Inflammatory macrophage (primary cell): Measurements from ENCODE around the gene HLCS.
"Not testable (repeated sequence)": the region's sequence is repeated elsewhere in the genome, so short reads cannot be mapped to it uniquely, and the experiment has no call there.

ENCODE experiments used
- DNase-seq, 2 donors: peaks; one replicate each; pipeline ENCODE4 v3.0.0-alpha.2; 2020 to 2022

Gene HLCS

DNA sequence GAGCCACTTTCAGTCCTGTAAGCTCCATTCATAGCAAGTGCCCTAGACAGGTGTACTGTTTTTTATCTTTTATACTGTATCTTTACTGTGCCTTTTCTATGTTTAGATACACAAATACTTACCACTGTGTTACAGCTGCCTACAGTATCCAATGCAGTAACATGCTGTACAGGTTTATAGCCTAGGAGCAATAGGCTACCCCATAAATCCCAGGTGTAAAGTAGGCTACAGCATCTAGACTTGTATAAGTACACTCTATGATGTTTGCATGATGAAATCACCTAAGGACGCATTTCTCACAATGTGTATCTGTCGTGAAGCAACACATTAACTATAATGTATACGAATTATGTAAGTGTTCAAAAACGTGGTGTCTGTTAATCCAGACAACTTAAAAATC, 10.7 kb downstream of the HLCS start:
- DNase-seq: no peak

DNA sequence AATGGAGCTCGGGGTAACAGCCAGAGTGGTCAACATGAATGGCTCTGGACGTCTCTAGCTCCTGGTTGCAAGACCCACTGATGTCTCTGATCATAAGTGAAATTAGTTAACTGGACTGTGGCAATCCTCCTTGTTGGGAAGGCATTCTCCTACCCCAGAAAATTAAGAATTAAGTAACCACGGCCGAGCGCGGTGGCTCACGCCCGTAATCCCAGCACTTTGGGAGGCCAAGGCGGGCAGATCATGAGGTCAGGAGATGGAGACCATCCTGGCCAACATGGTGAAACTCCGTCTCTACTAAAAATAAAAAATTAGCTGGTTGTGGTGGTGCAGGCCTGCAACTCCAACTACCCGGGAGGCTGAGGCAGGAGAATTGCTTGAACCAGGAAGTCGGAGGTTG, 14.1 kb downstream of the HLCS start:
- DNase-seq: not testable (repeated sequence)

DNA sequence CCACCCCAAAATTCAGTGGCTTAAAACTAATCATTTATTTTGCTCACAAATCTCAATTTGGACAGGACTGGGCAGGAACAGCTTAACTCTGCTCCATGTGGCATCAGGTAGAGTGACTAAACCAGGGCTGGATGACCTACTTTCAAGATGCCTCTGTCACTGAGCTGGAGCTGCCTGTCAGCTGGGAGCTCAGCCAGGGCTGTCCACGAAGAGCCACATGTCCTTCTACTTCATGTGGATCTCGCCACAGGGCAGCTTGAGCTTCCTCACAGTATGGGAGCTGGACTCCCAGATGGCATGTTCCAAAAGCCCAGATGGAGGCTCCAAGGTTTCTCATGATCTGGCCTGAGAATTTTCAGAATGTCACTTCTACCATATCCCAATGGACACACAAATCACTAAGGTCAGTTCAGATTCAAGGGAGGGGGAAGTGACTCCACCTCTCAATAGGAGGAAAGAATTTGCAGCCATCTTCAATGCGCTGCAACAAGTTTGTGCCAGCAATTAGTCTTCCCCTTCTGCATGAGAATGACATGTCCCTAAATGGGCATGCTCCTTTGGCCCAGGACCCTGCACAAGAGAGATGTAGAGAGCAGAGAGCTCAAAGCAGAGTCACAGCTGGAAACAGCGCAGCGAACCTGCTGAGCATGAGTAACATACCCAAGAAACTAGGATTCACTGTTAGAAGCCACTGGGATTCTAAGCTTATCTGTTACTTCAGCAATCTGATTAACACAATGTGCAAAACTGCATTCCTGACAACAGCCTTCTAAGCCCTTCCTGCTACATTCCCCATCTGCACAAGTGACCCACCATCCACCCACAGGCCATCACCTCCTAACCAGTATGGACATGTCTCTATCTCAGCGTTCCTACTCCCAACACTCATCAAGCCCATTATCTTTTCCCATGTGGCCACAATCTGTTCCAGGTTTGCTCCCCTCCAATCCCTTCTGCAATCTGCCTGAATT, 17.0 kb downstream of the HLCS start:
- DNase-seq: no peak

DNA sequence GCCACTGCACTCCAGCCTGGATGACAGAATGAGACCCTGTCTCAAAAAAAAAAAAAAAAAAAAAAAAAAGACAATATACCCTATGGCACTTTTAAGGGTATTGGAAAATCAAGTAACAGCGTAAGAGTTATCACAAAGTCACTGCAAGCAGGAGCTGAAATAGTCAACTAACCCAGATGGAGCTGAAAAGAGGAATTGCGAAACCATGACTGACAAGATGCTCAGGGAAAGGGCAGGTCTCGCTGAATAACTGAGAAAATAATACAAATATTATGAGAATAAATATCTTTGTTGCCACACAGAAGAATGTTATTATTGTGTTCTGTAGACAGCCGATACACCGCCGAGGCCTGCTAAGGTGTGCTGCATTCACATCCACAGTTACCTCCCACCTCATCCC, 17.8 kb downstream of the HLCS start:
- DNase-seq: no peak

DNA sequence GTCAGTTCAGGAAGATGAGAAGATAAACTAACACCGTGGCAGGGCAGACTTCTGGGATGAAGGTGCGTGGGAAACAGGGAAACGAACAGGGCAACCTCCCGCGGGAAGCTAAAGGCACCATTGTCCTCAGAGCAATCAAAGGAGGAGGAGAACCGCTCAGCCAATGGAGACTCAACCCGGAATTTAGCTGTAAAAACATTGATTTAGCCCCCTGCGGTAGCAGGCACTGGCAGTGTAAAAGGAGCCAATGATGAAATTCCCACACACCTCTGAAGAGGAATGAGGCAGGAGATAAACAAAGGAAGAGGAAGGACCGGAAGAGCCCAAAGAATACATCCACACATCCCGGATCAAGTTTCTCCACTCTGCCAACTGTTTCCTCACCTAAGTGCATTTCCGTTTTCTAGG, 19.5 kb downstream of the HLCS start:
- DNase-seq: no peak

DNA sequence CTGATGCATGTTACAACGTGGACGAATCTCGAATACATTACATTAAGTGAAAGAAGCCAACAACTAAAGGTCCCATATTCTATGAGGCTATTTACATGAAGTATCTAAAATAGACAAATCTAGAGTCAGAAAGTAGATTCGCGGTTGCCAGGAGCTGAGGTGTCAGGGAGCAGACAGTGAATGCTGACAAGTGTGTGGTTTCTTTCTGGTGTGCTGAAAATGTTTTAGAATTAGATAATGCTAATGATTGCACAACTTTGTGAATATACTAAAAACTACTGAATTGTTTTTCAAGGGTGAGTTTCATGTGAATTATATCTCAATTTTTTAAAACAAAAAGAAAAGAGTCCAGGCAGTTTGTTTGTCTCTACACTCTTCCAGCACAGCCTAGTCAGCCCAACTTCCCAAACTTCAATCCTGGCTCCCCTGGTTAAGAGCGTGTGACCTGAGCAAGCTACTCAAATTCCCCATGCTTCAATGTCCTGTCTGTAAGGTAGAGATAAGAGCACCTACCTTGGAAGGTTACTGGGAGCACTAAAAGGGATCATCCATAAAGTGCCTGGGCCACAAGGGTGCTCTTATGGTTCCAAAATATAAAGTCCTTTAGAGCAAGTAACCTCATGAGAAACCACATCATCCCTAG, 20.9 kb downstream of the HLCS start:
- DNase-seq: no peak

DNA sequence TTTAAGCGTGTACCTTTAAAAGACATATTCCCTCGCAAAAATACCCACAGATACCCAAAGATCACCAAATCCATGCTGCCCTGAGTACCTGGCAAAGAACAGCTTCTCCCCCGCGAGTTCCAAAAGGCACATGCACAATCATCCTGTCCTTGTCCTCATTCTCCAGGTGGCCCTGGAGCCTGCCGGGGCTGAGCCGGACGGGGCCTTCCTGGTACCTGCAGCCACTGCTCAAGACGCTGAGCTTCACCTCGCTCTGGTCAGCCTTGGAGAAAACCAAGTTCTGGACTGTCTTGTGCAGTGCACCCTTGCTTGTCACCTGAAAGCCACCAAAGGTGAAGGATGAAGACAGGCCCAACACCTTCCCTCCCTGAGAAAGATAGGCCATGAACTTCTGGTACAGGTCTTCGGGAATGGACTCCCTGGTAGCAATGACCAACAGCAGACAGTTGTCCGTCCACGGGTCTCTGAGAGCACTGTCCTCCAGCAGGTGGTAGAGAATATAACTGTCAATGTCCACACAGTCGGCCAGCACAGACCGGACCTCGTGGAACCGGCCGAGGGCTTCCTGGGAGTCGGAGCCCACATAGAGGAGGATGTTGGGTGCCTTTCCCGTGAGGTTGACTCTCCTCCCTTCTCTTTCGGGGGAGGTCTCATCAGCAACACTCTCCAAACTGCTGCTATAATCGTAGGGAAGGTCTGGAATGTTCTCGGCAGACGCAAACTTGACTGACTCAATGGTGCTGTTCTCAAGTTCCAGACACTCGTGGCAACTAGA, 29.9 kb downstream of the HLCS start:
- no peak for DNase-seq

DNA sequence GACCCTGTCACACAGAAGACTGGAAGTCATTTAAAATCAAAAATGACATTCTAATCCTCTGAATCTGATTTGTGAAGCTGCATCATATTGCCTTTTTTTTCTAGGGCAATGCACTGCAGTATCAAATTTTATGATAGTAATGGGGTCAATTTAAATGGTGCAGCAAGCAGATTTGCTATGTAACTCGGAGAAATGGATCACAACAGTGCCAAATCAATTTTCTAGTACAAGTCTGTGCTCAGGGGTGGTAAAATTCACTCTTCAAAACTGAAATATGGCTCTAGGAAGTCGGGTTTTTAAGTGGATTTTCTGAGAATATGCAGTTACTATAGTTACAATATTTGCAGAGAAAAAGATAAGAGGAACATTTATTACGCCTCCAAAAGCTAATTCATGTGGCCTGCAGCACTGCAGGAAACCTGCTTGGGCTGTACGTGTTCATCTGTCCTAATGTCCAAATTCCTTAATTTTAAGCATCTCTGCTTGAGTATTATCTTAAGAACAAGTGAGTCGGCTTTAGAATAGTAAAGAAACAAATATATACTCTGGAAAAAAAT, 31.5 kb downstream of the HLCS start:
- DNase-seq: no peak

DNA sequence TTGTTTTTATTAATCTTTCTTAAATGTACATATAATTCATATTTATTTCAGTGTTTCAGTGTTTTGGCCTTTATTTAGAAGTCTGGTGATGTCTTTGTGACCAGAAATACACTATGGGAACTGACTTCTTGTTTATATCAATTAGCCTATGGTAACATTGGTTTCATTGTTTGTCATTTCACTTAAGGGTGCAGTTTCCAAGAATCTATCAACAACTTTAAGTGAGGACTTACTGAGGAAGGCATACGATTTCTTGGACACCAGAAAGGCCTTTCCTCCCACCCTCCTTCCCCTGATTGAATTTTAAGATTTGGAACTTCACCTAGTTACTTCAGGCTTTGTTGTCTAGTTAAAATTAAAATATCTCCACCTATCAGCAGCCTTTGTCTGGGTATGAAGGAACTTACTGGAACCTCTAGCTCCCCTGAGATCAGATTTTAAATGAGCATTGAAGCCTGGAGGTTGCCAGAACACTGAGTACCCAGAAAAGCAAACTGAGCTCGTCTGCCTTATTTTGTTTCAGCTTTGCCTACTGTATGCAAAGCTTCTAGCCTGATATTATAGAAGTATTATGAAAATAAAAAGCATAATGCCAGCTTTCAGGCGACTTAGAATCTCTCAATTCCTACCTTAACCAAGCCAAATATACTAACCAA, 34.2 kb downstream of the HLCS start:
- DNase-seq: no peak

DNA sequence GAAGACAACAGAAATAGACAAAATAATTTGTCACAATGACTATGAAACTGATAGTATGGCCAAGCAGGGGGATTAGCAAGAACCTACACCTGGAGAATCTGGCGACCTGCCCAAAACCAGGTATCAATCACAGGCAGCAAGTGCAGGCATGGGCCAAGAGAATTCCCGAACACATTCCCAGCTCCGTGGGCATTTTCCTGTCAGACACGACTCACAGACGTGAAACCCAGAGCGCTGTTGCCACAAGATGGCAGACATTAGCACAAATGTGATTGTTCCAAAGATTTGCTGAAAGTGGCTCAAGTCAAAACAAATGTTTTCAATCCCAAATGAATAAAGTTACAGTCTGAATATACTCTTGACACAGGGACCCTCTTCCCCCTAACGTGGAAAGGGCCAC, 36.8 kb downstream of the HLCS start:
- no peak for DNase-seq

DNA sequence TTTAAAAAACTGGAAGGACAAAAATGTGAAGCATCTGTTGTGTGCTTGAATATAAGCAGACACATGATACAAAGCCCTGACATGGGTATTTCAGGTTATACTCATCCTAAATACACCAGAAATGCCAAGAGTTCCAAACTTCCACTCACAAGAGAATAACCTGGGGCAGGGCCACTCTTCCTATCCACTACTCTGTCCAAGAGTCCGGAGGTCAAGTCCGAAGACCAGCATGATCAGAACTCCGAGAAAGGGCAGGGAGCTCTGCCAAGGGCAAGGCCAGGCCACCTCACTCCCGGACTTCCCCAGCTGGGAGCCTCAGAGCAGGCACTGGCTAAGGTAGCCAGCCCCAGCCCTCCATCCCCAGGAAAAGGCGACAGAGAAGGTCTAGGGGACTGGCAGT, 37.5 kb downstream of the HLCS start:
- no peak for DNase-seq

DNA sequence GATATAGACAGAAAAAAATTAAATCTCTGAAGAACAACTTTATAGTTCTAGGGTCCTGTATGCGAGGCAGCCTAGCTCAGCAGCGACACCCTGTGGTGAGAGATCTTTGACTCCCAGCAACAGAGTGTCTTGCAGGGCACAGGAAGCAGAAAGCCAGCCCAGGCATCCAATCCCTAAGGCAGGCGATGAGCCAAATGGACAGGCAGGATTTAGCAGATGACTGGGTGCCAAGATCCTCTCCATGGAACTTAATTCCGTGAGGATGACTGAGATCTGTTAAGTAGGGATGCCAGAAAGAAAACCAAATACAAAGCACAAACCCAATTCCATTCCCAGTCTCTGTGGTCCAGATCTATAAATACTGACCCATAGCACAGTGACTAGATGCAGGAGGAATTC, 38.8 kb downstream of the HLCS start:
- peak; percentile 69 to 73 for DNase-seq

DNA sequence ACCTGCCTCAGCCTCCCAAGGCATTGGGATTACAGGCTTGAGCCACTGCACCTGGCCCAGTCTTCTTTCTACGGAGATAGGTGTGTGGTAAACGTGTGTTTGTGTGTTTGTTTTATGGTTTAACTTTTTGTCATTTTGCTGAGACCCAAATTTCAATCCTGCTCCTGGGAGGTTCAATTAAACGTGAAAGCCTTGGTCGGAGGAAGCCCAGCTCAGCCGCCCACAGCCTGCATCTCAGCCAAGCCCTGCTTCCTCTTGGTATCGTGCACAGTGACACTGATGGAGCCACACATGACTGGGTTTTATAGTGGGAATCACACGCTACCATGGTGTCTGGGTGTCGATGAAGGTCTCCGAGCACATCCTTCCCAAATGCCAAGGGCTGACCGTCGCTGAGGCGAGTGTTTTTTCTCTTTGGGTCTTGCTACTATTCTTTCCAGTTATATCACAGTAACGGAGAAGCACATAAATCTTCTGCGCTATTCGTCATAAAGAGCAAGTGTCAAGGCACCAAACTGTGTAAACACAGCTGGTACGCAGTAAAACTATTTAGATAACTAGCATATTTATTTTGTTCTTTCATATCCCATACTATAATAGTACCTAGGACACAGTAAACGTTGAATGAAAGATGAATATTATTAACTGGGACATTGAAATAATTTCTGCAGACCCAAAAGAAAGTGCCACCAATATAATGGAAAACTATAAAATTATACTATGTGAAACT, 39.3 kb downstream of the HLCS start:
- peak in 1 of 2 donors; percentile 42 for DNase-seq

DNA sequence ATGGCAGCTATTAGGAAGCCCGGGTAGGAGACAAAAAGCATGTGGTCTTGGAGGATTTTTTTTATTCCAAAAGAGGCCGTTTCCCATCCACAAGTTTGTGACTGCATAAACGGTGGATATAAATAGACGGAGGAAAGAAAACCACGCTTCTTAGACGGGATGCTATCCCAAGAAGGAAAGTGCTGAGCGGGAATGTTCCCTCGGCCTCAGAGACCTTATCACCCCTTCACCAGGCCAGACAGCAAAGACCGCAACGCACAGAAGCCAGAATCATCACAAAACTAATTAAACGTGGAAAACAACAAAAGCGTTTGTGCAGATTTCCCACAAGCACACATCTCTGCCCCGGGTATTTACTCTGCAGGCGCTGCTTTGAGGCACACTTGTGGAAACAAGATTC, 43.2 kb downstream of the HLCS start:
- DNase-seq: no peak

DNA sequence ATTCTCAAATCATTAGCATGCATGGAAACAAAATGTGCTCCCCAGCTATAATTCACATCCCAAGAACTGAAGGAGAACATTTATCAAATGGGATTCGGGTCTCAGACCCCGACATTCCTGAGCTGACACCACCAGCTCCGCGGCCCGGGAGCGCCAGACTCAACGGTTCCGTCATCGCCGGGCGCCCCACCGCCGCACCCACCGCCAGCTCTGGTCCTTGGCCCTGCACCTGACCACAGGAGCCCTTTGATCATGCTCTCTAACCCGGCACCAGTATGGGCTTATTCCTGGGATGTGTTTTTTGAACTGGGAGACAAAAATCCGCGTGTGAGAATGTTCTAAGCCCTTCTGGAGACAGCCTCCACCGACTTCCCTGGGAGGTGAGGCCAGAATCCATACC, 43.6 kb downstream of the HLCS start:
- no peak for DNase-seq

DNA sequence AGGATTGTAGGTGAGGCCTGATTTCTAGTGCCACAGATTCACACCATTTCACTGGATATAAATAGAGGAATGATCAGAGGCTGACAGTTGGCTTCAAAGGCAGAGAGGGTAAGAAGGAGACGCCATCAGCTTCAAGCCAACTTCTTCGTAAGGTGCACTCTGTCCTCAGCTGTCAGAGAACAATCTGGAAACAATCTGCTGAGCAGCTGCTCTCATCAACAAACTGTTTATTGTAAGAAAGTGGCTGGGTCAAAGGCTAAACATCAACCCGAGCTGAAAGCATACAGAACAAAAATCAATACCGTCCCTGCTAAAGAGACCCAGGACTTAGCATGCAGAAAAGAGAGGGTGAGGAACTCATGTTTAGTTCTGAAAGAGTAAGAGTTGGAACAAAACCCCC, 48.2 kb downstream of the HLCS start:
- no peak for DNase-seq

DNA sequence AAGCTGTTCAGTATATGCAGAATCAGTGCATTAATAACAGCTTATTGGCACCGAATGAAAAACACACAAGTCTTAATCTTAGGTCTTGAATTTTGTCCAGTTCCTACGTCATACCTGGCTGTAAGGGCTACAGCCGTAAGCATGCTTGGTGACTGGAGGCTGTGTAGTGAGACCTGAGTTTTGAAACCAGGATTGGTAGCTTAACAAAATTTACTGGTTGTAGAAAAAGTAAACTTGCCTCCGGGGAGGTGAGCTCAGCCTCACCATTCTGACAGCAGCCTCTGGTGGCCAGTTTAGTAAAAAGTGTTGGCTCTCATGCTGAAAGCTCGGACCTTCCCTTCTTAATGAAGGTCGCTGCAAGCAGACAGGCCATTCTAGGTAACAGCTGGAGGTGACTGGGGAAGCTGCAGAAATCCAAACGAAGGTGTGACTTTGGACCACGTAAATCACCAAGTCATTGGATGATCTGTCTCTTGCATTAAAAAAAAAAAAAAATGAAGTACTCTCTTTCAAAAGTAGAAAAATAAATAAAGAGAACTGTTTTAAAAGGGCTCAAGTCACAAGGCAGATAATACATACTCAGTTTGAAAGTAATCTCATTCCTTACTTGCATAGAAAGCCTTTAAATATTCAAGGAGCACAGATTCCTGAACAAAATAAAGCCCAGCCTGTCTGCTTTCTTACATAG, 48.9 kb downstream of the HLCS start:
- no peak for DNase-seq

DNA sequence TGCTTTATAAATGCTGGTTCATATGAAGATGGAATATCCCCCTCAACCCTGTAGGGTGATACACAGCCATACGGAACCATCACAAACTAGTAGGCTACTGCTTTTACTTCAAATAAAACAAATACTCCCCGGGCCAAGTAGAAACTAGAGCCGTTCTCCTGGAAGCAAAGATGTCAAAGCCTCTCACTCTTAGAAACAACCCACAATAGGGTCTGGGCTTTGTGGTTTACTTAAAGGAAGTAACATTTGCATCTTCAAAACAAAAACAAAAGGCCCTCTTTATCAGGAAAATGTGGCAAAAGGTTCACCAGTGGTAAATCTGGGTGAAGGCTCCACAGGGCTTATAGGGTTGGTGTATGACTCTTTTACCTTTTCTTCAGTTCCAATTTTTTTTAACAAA, 49.8 kb downstream of the HLCS start:
- no peak for DNase-seq

DNA sequence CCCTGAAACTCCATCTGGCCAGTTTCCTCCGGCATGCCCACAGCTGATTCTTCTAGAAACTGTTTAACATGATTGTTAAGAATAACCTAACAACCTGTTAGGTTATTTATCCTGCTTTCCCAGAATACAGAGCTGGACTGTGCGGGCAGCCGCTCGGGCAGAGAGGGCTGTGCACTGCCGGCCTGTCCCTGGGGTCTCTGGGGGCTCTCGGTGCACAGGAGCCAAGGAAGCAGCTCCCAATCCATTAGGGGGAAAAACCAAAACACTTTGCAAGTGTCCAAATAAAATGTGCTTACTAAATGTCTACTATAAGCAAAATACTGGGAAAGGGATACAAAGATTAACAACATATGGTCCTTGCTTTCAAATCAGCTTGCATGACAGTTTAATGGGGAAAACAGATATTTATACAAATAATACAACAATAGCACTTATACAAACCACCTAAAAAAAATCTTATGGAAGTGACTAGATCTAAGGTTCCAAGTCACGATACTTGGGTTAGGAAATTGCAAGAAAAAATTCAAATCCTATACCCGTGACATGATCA, 50.7 kb downstream of the HLCS start:
- no peak for DNase-seq

DNA sequence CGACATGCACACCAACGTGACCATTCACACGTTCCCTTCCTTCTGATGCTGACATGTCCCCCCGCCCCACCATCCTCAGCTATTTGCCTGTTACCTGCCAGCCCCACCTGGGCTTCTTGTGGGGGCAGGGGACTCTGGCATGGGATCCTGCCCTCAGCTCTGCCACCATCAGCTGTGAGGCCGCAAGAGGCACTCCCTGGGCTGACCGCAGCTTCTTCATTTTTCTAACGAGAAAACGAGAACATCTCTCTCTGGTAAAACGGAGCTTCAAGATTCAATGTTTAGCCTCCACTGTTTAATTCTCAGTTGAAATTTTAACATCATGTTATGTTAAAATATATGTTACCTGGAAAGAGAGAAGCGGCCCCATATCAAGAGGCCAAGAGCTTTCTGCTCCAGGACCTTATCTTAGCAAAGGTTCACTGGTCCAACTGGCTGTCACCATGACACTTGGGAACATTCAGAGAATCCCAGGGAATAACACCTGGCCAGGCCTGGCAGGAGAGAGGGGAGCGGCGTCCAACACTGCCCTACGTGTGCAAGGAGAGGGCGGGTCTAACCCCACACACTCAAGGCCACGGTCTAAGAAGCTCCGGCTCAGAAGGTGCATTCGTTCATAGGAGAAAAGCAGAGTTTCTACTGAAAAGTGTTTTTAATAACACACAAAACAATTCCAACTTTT, 51.3 kb downstream of the HLCS start:
- DNase-seq: no peak
